IMR-90 (cell line): ENCODE data around the gene ATG2A.

Source experiments
- BHLHE40 ChIP-seq: fragments of 150-350 bp; IDR thresholded peaks from 2 replicates; pipeline ENCODE4 v1.6.1; 2016; ENCODE audit warnings: mild to moderate bottlenecking, low read depth, low read length
- CEBPB ChIP-seq: IDR thresholded peaks from 2 replicates; pipeline ENCODE4 v1.6.1; 2012; ENCODE audit warnings: low read depth, low read length, improper control_type of control experiment
- MAFK ChIP-seq: IDR thresholded peaks from 2 replicates; pipeline ENCODE4 v1.6.1; 2012; ENCODE audit warnings: low read depth, low read length, improper control_type of control experiment
- MAZ ChIP-seq: IDR thresholded peaks from 2 replicates; pipeline ENCODE4 v1.6.1; 2012; ENCODE audit warnings: low read depth, mild to moderate bottlenecking, low read length, improper control_type of control experiment, moderate library complexity, borderline replicate concordance
- MXI1 ChIP-seq: IDR thresholded peaks from 2 replicates; pipeline ENCODE4 v1.6.1; 2012; ENCODE audit warnings: low read depth, mild to moderate bottlenecking, low read length, moderate library complexity, borderline replicate concordance
- NFE2L2 ChIP-seq: fragments of 150-350 bp; IDR thresholded peaks from 2 replicates; pipeline ENCODE4 v1.6.1; 2016; ENCODE audit warnings: low read depth, mild to moderate bottlenecking, low read length
- POLR2A ChIP-seq: IDR thresholded peaks from 2 replicates; pipeline ENCODE4 v1.6.1; 2012; ENCODE audit warnings: mild to moderate bottlenecking, low read depth, low read length
- RAD21 ChIP-seq: IDR thresholded peaks from 2 replicates; pipeline ENCODE4 v1.6.1; 2012; ENCODE audit warnings: low read length, improper control_type of control experiment
- RCOR1 ChIP-seq: IDR thresholded peaks from 2 replicates; pipeline ENCODE4 v1.6.1; 2012; ENCODE audit warnings: mild to moderate bottlenecking, low read length, improper control_type of control experiment; ENCODE audit not compliant: insufficient replicate concordance
- SMC3 ChIP-seq: fragments of 150-350 bp; IDR thresholded peaks from 2 replicates; pipeline ENCODE4 v1.6.1; 2016; ENCODE audit warnings: low read depth, mild to moderate bottlenecking, antibody characterized with exemption, low read length, moderate library complexity
- TF ChIP-seq, protein P1 (sequence below): conservative IDR thresholded peaks from 2 replicates; pipeline ENCODE4 v1.5.1; 2012; ENCODE audit warnings: mild to moderate bottlenecking, low read depth, low read length, improper control_type of control experiment
- TF ChIP-seq, protein P2 (sequence below): fragments of 150-350 bp; IDR thresholded peaks from 2 replicates; pipeline ENCODE4 v1.6.1; 2016; ENCODE audit warnings: low read depth, mild to moderate bottlenecking, low read length, moderate library complexity, borderline replicate concordance
- TF ChIP-seq, protein P3 (sequence below): fragments of 150-350 bp; IDR thresholded peaks from 2 replicates; pipeline ENCODE4 v1.6.1; 2017; ENCODE audit warnings: mild to moderate bottlenecking, antibody characterized with exemption, low read length, low read depth

DNA sequence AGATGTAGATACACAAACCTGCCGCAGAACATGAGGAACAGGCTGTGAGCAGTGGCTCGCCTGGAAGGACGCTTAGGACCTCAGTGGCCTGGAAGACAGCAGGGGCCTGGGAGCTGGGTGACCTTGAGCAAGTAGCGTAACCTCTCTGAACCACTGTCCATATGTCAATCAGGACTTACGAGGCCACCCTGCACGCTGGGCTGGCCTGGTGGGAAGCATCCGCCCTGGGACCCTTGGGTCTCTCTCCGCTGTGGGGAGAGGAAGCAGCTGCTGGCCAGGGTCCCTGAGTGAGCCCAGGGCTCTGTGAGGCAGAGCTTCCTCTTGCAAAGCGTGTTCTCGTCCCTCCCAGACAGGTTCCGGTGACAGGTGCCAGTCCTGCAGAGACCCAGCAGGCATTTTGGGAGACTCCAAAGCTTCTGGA is 24.6 kb downstream of the ATG2A start:
- TF ChIP-seq, protein P1, sequence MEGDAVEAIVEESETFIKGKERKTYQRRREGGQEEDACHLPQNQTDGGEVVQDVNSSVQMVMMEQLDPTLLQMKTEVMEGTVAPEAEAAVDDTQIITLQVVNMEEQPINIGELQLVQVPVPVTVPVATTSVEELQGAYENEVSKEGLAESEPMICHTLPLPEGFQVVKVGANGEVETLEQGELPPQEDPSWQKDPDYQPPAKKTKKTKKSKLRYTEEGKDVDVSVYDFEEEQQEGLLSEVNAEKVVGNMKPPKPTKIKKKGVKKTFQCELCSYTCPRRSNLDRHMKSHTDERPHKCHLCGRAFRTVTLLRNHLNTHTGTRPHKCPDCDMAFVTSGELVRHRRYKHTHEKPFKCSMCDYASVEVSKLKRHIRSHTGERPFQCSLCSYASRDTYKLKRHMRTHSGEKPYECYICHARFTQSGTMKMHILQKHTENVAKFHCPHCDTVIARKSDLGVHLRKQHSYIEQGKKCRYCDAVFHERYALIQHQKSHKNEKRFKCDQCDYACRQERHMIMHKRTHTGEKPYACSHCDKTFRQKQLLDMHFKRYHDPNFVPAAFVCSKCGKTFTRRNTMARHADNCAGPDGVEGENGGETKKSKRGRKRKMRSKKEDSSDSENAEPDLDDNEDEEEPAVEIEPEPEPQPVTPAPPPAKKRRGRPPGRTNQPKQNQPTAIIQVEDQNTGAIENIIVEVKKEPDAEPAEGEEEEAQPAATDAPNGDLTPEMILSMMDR, result no peak
- TF ChIP-seq, protein P2, sequence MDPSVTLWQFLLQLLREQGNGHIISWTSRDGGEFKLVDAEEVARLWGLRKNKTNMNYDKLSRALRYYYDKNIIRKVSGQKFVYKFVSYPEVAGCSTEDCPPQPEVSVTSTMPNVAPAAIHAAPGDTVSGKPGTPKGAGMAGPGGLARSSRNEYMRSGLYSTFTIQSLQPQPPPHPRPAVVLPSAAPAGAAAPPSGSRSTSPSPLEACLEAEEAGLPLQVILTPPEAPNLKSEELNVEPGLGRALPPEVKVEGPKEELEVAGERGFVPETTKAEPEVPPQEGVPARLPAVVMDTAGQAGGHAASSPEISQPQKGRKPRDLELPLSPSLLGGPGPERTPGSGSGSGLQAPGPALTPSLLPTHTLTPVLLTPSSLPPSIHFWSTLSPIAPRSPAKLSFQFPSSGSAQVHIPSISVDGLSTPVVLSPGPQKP, result no peak
- TF ChIP-seq RAD21 (no peak), POLR2A (no peak), SMC3 (no peak), BHLHE40 (no peak), CEBPB (no peak), MAZ (no peak), MAFK (no peak), RCOR1 (no peak), NFE2L2 (no peak), MXI1 (no peak)
- TF ChIP-seq, protein P3, sequence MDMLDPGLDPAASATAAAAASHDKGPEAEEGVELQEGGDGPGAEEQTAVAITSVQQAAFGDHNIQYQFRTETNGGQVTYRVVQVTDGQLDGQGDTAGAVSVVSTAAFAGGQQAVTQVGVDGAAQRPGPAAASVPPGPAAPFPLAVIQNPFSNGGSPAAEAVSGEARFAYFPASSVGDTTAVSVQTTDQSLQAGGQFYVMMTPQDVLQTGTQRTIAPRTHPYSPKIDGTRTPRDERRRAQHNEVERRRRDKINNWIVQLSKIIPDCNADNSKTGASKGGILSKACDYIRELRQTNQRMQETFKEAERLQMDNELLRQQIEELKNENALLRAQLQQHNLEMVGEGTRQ, result no peak
